ENCODE results near the gene TRPM3.
"Not testable (repeated sequence)": the region's sequence is repeated elsewhere in the genome, so short reads cannot be mapped to it uniquely, and the experiment has no call there.

TRPM3 gene

GRCh38 chr9:70753311-70753710 is 368.1 kb downstream of the TRPM3 start:
- no peak for DNase-seq (ENCODE audit: low read depth in 2 of 2)

GRCh38 chr9:70749066-70749465 is 372.4 kb downstream of the TRPM3 start:
- no peak for DNase-seq (ENCODE audit: low read depth in 2 of 2)

- DNase-seq (ENCODE audit: low read depth in 2 of 2): no peak
Measured at GRCh38 chr9:70747261-70747718, 374.1 kb downstream of the TRPM3 start.

- no peak for DNase-seq (ENCODE audit: low read depth in 2 of 2)
Measured at GRCh38 chr9:70746760-70747159, 374.7 kb downstream of the TRPM3 start.

GRCh38 chr9:70746316-70746715 is 375.1 kb downstream of the TRPM3 start:
- no peak for DNase-seq (ENCODE audit: low read depth in 2 of 2)

GRCh38 chr9:70724794-70725193 is 396.6 kb downstream of the TRPM3 start:
- DNase-seq (ENCODE audit: low read depth in 2 of 2): not testable (repeated sequence)

- not testable (repeated sequence) for DNase-seq (ENCODE audit: low read depth in 2 of 2)
Measured at GRCh38 chr9:70724025-70724424, 397.4 kb downstream of the TRPM3 start.

- DNase-seq (ENCODE audit: low read depth in 2 of 2): not testable (repeated sequence)
Measured at GRCh38 chr9:70706797-70707196, 414.6 kb downstream of the TRPM3 start.

- DNase-seq (ENCODE audit: low read depth in 2 of 2): no peak
Measured at GRCh38 chr9:70701163-70701562, 420.3 kb downstream of the TRPM3 start.

GRCh38 chr9:70696694-70697335 is 424.6 kb downstream of the TRPM3 start:
- no peak for DNase-seq (ENCODE audit: low read depth in 2 of 2)

GRCh38 chr9:70694758-70695157 is 426.7 kb downstream of the TRPM3 start:
- no peak for DNase-seq (ENCODE audit: low read depth in 2 of 2)

- no peak for DNase-seq (ENCODE audit: low read depth in 2 of 2)
Measured at GRCh38 chr9:70693186-70693585, 428.2 kb downstream of the TRPM3 start.

GRCh38 chr9:70692431-70692830 is 429.0 kb downstream of the TRPM3 start:
- no peak for DNase-seq (ENCODE audit: low read depth in 2 of 2)

GRCh38 chr9:70688704-70689103 is 432.7 kb downstream of the TRPM3 start:
- DNase-seq (ENCODE audit: low read depth in 2 of 2): no peak

GRCh38 chr9:70683841-70684240 is 437.6 kb downstream of the TRPM3 start:
- no peak for DNase-seq (ENCODE audit: low read depth in 2 of 2)

GRCh38 chr9:70682298-70682697 is 439.1 kb downstream of the TRPM3 start:
- no peak for DNase-seq (ENCODE audit: low read depth in 2 of 2)

- no peak for DNase-seq (ENCODE audit: low read depth in 2 of 2)
Measured at GRCh38 chr9:70679845-70680244, 441.6 kb downstream of the TRPM3 start.

- no peak for DNase-seq (ENCODE audit: low read depth in 2 of 2)
Measured at GRCh38 chr9:70678153-70678552, 443.3 kb downstream of the TRPM3 start.

GRCh38 chr9:70677055-70677735 is 444.2 kb downstream of the TRPM3 start:
- DNase-seq (ENCODE audit: low read depth in 2 of 2): no peak

- no peak for DNase-seq (ENCODE audit: low read depth in 2 of 2)
Measured at GRCh38 chr9:70675868-70676370, 445.5 kb downstream of the TRPM3 start.

GRCh38 chr9:70673844-70674243 is 447.6 kb downstream of the TRPM3 start:
- no peak for DNase-seq (ENCODE audit: low read depth in 2 of 2)

- no peak for DNase-seq (ENCODE audit: low read depth in 2 of 2)
Measured at GRCh38 chr9:70672161-70672649, 449.2 kb downstream of the TRPM3 start.

GRCh38 chr9:70668751-70669150 is 452.7 kb downstream of the TRPM3 start:
- no peak for DNase-seq (ENCODE audit: low read depth in 2 of 2)

All from stimulated activated CD8-positive, alpha-beta memory T cell treated with anti-CD3 and anti-CD28 coated beads, Interleukin-2, amount 100 ng/mL, for 1 hour (primary cell).